Stimulated activated CD8-positive, alpha-beta memory T cell treated with anti-CD3 and anti-CD28 coated beads, Interleukin-15, amount 100 ng/mL, for 24 hours (primary cell): ENCODE data around the gene DNMT1.
"Not testable (repeated sequence)": the region's sequence is repeated elsewhere in the genome, so short reads cannot be mapped to it uniquely, and the experiment has no call there.

Experiments
- DNase-seq: peaks from one replicate; pipeline ENCODE4 v3.0.0-alpha.2; 2020; ENCODE audit warnings: low read depth

Gene DNMT1

DNA sequence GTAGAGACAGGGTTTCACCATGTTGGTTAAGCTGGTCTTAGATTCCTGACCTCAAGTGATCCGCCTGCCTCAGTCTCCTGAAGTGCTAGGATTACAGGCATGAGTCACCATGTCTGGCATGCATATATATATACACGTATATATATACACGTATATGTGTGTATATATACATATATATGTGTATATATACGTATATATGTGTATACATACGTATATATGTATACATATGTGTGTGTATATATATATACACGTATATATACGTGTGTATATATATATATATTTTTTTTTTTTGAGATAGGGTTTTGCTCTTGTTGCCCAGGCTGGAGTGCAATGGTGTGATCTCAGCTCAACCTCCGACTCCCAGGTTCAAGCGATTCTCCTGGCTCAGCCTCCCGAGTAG is 11.9 kb downstream of the DNMT1 start:
- no peak for DNase-seq

DNA sequence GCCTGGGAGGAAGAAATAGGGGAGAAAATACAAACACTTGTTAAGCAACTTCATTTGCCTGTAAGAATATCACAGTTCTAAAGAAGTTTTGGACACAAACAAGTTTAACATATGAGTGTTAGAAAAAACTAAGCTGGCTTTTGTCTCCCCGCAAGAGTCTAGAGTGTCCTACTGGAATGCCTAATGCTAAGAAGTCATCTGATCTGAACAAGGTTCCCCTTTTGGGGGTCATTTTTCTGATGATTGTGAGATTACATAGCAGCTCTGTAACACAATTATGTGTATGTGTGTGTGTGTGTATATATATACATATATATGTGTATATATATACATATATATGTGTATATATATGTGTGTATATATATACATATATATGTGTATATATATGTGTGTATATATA is 12.7 kb downstream of the DNMT1 start:
- DNase-seq, result no peak

DNA sequence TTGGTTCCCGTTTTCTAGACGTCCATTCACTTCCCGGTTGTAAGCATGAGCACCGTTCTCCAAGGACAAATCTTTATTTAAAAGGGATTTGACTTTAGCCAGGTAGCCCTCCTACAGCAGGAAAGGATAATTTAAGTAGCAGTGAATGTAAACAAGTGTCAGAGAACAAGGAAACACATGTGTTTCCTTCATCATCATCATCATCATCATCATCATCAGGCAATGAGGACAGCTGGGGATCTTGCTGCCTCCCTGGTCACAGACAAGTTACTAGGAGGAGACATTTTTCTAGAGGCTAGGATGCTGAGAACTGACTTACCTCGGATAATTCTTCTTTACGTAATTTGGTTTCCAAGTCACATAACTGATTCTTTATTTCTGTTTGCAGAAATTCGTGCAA is 14.3 kb downstream of the DNMT1 start:
- DNase-seq, result no peak

DNA sequence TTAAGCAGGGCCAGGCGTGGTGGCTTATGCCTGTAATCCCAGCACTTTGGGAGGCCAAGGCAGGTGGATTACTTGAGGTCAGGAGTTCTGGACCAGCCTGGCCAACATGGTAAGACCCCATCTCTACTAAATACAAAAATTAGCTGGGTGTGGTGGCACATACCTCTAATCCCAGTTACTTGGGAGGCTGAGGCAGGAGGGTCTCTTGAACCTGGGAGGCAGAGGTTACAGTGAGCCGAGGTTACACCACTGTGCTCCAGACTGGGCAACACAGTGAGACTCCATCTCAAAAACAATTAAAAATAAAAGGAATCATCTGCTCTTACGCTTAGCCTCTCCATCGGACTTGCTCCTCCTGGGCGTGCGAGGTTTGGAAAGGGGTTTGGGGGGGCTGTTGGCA is 14.7 kb downstream of the DNMT1 start:
- not testable (repeated sequence) for DNase-seq

DNA sequence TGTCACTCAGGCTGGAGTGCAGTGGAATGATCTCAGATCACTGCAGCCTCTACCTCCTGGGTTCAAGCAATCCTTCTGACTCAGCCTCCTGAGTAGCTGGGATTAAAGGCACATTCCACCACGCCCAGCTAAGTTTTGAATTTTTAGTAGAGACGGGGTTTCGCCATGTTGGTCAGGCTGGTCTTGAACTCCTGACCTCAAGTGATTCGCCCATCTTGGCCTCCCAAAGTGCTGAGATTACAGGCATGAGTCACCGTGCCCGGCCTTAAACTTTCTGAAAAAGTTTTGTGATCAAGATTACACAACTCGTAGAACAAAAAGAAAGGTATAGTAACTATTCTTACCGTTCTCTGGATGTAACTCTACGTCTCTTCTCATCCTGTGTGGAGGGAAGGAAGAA is 21.2 kb downstream of the DNMT1 start:
- no peak for DNase-seq

DNA sequence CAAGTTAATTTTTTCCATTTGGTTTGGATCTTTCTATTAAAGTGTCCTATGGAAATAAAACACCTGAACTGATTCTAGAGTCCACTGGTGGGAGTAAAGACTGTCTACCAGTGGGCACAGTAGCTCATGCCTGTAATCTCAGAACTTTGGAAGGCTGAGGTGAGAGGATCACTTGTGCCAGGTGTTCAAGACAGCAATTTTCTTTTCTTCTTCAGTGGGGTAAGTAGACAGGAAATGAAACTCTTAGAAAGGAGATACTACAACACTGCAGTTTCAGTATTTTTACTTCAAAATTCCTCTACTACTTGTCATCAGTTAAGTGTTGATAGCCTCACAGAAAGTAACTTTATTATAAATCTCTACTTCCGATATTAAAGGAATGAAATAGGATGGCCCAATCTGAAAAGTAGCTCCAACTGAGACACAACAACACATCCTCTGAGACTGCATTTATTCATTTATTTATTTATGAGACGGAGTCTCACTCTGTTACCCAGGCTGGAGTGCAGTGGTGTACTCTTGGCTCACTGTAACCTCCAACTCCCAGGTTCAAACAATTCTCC is 26.3 kb downstream of the DNMT1 start:
- no peak for DNase-seq

DNA sequence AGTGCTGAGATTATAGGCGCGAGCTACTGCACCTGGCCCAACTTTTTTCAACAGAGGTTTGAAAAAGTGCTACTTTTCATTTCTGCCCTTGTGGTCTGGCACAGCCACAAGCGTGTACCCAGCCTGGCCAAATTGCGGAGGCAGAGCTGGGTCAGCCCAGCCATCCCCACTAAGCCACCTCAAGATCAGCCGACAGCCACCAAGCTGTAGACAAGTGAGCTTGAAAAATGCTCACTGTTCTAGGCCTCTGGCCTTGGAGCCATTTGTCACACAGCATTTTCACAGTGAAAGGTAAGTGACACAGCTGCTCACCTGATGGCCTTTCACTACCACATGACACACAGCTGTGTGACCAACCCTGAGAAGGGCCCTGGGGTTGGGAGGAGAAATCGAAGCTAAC is 27.3 kb downstream of the DNMT1 start:
- DNase-seq, result no peak

DNA sequence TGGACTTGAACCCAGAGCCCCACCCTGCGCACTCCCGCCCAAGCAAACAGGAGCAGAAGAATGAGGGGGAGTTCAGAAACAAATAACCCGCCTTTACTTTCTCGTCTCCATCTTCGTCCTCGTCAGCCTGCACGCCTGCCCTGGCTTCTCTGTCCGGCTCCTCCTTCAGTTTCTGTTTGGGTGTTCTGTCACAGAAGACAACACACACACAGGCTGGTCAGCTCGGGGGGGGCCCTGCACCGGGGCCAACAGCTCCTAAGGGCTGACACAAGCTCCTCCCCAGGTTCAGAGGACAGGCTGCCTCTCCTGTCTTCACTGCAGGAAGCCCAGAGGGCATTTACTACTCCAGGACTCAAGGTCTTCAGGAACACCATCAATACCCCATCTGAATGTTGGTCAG is 28.3 kb downstream of the DNMT1 start:
- not testable (repeated sequence) for DNase-seq

DNA sequence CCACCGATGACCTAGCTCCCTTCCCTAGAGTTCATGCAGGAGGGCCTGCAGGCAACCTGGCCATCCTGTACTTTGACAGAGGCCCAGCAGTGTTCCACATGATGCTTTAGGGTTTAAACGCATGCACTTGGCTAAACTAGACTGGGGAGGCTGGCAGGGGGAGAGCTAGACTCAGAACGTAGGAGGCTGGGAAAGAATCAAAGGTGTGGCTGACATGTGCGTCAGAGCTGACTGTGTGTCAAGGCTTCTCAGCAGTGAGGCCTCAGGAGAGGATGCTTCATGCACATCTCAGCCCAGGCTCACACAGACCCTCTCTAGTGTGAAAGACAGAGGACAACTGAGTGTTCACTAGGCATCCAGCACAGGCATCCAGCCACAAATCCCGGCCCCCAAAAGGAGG is 28.7 kb downstream of the DNMT1 start:
- no peak for DNase-seq

DNA sequence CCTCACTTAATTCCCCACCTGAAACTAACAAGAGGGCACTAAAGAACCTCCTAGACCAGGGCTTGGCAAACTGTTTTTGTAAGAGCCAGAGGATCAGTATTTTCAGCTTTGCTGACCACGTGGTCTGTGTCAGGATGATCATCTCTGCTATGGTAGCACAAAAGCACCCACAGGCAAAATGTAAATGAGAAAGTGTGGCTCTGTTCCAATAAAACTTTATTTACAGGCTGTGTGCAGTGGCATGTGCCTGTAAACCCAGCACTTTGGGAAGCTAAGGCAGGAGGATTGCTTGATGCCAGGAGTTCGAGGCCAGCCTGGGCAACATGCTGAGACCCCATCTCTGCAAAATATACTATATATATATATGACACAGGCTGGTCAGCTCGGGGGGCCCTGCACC is 31.2 kb downstream of the DNMT1 start:
- no peak for DNase-seq

DNA sequence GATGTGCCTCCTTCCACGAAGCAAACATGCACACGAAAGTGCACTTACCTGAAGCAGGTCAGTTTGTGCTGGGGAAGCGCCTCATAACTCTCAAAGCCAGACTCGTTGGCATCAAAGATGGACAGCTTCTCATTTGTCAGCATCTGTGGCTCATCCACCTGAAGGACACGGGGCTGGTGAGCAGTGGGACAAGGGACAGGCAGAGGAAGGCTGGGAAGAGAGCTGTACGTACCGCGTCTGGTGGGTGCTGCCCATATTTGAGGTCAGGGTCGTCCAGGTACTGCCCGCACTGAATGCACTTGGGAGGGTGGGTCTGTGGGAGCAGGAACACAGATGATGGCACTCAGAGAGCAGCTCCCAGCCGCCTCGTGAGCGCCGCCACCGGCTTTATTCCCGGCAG is 35.1 kb downstream of the DNMT1 start:
- DNase-seq, result no peak

DNA sequence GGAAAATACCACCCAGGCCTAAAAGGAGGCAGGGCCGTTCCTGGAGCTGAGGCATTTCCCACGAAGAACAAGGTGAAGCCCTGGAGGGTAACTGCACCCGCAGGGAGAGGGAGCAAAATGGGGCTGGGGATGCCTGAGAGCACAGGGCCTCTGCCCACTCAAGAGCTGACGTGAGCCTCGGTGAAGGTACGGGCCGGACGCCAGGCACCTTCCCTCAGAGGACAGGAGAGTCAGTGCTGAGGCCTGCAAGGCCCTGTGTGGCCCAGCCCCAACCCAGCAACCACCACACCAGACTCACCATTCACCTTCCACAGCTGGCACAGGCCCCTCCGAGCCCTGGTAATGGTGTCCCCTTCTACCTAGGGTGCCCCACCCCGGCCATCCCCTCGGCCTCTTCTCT is 36.3 kb downstream of the DNMT1 start:
- no peak for DNase-seq

DNA sequence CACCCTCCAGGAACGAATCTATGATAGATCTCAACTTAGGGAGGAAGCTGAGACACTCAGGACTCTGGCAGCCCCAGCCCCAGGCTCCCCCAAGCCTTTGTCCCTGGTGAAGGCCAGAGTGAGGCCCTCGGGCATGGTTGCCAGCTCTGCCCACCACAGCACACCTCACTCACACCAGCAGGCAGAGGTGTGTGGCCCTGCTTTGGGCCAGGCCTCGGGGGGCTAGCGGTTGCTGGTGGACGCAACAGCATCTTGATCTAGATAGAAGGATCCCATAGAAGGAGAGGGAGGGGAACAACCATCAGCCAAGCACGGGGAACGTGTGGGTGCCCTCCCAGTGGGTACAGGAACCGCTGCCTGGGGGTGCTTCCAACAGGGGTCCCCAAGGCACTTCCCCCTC is 36.7 kb downstream of the DNMT1 start:
- DNase-seq, result no peak

DNA sequence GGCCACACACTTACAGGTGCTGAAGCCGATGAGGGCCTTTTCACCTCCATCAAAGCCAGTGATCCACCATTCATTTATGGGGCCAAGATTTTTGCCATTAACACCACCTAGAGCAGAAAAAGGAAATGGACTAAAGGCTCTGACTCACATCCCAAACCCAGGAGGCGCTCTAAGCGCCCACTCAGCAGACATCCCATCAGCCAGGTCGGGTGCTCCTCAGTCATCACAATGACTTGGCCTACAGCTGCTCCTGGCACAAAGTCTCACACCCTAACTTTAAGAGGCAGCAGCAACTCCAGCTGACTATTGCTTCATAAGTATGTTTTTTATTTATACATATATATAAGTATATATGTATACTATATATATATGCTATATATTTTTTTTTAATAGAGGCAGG is 38.9 kb downstream of the DNMT1 start:
- DNase-seq, result no peak

DNA sequence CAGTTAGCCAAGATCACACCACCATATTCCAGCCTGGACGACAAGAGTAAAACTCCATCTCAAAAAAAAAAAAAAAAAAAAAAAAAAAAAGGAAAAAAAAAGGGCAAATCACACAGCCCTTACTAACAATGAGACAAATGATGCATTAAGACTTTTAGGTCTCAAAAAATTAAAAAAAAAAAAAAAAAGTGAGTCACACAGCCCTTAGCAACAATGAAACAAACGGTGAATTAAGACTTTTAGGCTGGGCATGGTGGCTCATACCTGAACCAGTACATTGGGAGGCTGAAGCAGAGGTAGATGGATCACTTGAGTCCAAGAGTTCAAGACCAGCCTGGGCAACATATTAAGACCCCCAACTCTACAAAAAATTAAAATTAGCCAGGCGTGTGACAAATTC is 42.7 kb downstream of the DNMT1 start:
- DNase-seq, result no peak

DNA sequence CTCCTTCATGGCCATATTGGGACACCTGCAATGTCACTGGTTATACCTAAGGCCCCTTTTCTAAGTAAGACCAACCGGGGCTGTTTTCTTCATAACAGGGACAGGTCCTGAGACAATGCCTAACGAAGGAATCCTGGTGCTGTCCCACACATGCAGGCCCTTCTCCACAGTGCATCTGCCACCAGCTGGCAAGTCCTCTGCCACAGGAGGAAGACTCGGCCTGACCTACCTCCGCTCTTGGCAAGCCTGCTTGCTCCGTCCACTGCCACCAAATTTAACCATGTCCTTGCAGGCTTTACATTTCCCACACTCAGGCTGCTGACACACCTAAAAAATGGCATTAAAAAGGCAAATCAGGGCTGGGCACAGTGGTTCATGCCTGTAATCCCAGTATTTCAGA is 43.2 kb downstream of the DNMT1 start:
- DNase-seq, result no peak

DNA sequence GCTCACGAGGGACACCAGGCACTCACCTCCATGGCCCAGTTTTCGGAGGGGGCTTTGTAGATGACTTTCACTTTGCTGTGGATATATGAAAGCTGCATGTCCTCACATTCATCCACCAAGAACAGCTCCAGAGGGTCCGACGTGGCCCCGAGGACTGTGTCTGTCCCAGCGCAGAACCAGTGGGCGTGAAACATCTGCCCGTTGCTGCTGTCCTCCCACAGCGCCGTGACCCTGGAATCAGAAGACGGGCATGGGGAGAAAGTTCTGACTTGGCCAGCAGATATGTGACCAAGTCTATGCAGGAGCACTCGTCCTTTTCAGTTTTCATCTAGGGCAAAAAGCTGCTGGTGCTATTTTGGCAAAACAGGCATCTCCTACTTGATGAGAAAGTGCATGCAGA is 45.3 kb downstream of the DNMT1 start:
- no peak for DNase-seq

DNA sequence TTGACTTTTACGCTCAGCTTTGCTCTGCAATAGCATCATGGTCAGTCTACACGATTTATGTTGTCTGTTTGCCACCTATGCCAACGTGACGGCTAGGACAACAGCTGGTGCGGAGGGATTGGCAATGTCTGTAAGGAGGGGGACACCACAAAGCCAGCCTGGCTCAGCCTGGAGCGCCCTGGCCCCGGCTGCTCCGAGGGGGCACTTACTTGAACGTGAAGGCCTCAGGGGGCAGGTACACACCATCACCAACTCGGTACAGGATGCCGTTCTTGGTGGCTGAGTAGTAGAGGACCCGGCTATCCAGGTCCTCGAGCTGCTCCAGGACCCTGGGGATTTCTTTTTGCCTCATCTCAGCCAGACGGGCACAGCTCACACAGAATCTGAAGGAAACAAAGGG is 48.6 kb downstream of the DNMT1 start:
- DNase-seq, result no peak

DNA sequence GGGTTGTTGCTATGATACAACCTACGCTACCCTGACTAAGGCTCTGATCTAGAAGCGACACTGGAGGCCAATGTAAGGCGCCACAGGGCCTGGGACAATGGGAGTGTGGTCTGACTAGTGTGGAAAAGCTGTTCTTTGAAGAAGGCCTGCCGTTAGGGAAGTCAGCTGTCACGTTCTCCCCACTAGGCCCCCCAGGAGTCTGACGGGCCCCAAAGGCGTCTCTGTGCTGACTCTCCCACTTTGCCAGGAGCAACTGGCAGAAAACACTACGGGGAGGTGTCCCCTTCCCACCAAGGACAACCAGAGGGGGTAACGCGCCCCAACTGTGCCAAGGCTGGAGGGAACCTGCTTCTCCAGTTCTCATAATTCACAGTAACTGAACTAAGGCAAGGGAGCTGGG is 49.7 kb downstream of the DNMT1 start:
- no peak for DNase-seq

DNA sequence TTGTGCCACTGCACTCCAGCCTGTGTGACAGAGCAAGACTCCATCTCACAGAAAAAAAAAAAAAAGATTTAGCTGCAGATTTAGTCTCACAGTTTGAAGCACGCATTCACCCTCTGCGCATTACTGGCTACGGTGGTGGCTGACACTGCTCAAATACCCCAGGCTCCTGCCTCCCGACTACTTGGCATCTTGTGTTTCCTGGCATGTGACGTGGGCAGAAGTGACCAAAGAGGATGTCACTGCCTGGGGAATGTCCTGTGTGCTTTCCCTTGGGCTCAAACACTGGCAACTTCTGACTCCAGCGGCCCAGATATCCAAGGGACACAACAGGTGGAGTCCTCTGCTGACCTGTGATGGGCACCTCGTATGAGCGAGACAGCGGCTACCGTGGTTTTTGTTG is 50.4 kb downstream of the DNMT1 start:
- no peak for DNase-seq

DNA sequence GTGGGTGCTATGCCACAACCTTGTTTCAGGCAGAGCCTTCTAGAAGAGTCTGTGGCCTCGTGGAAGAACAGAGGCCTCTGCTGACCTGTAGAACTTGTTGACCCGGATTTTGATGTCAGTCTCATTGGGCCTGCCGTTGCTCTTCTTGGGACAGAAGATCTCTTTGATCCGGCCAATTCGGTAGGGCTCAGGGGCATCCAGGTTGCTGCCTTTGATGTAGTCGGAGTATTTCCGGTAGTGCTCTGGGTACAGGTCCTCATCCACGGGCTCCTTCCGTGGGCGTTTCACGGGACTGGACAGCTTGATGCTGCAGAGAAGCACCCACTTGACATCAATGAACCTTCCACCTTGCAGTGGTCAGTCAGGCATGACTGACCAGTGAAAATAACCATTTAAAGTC is 51.1 kb downstream of the DNMT1 start:
- DNase-seq, result no peak

DNA sequence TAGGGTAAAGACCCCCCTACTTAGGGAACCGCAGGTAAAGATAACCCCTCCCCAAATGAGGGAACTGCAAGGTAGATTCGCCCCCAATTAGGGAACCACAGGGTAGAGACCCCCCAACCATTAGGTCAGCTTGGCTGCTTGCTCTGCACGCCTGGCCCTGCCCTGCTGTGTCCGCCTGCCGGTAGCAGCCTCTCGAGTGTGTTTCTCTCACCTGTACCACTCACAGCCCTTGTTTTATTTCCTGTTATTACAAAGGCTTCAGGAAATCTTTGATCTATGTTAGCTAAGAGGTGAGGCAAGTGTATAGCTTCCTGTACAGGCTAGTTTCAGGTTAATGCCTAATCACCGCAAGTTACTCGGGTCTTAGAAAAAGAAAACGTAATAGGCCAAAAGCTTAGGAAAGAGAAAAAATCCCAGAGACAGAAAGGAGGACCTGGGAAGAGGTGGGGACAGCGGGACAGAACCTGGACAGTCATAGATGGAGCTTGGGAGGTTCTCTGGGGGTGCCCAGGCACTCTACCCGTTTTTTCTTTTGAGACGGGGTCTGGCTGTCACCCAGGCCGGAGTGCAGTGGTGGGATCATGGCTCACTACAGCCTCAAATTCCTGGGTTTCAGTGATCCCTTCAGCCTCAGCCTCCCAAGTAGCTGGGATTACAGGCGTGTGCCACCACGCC is 51.9 kb downstream of the DNMT1 start:
- no peak for DNase-seq

DNA sequence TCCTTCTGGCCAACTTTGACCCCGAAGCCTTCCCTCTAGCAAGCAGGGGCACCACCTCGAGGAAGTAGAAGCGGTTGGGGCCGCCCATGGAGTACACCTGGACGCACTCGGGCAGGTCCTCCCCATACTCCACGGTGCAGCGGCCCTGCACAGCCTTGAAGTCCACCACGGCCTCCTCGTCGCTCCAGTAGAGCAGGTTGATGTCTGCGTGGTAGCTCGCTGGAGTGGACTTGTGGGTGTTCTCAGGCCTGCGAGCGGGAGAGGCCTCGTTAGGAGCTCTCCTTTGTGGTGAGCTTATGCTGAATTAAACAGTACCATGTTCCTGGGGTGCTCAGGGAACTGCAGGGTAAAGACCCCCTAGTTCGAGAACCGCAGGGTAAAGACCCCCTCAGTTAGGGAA is 52.8 kb downstream of the DNMT1 start:
- no peak for DNase-seq

DNA sequence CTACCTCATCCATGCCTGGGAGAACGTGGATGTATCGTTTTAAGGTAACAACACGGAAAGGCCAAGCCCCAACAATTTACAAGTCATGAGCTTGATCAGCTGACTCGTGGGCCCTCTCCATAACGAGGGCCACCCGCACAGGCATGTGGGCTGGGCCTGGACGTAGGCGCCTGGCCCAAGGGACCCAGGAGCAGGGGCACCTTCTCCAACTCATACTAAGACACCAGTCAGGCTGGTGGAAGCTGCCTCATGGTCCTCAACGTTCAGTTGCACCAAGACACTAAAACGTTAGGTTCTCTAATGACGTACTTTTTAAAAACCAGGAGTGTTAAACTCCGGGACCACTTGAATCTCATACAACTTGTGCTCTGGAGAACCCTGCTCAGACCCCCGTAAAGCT is 53.3 kb downstream of the DNMT1 start:
- no peak for DNase-seq

DNA sequence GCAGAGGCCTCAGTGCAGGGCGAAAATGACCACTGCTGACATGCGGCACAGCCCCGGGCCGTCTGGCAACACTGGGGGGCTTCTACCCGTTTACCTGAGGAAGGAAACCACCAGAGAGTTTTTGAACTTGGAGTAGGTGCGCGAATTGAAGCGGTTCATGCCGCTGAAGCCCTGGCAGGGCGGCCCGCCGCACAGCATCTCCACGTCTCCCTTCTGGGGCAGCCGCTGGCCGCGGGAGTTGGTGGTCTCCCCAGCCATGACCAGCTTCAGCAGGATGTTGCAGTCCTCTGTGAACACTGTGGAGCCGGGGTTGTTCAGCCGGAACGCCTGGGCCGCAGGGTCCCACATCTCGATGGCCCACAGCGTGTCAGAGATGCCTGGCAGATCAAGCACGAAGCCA is 54.8 kb downstream of the DNMT1 start:
- no peak for DNase-seq
